H1 (cell line): ENCODE results near the gene CD28.

Experiments
- BACH1 ChIP-seq: IDR thresholded peaks from 2 replicates; pipeline ENCODE4 v1.6.1; 2012; ENCODE audit warnings: low read length, improper control_type of control experiment
- CHD2 ChIP-seq: IDR thresholded peaks from 2 replicates; pipeline ENCODE4 v1.6.1; 2012; ENCODE audit warnings: low read length, improper control_type of control experiment
- CTCF ChIP-seq, 3 experiments: IDR thresholded peaks; 1 replicate in 2 of 3; 2 replicates in 1 of 3; pipeline versions ENCODE4 v1.5.1 to v1.6.1; 2011; ENCODE audit warnings: low read length in 3 of 3, mild to moderate bottlenecking in 3 of 3, inconsistent platforms in 2 of 3, low read depth in 1 of 3, moderate library complexity in 1 of 3; ENCODE audit not compliant: insufficient read depth in 1 of 3; ENCODE audit errors: control extremely low read depth in 1 of 3
- EZH2 ChIP-seq: fragments of 200-600 bp; sonication (generic); IDR thresholded peaks from 2 replicates; pipeline ENCODE4 v1.7.1; 2012; ENCODE audit warnings: low read depth, mild to moderate bottlenecking, moderate library complexity, low read length, inconsistent platforms; ENCODE audit not compliant: severe bottlenecking
- JUND ChIP-seq: IDR thresholded peaks from 2 replicates; pipeline ENCODE4 v1.6.1; 2011; ENCODE audit warnings: mild to moderate bottlenecking, improper control_type of control experiment, low read length
- MAFK ChIP-seq: IDR thresholded peaks from 2 replicates; pipeline ENCODE4 v1.6.1; 2012; ENCODE audit warnings: low read depth, mild to moderate bottlenecking, improper control_type of control experiment, low read length
- MAX ChIP-seq: IDR thresholded peaks from 2 replicates; pipeline ENCODE4 v1.6.1; 2012; ENCODE audit warnings: inconsistent platforms
- POLR2A ChIP-seq, 2 experiments: IDR thresholded peaks; 1 replicate in 1 of 2; 2 replicates in 1 of 2; pipeline ENCODE4 v1.6.1; 2011; ENCODE audit warnings: low read depth in 2 of 2, low read length in 2 of 2, mild to moderate bottlenecking in 2 of 2; ENCODE audit errors: control extremely low read depth in 1 of 2
- POLR2AphosphoS5 ChIP-seq: IDR thresholded peaks from 2 replicates; pipeline ENCODE4 v1.6.1; 2011; ENCODE audit warnings: low read depth, low read length
- RAD21 ChIP-seq, 2 experiments: IDR thresholded peaks in 1 of 2; conservative IDR thresholded peaks in 1 of 2; 2 replicates each; pipeline ENCODE4 v1.6.1; 2011; ENCODE audit warnings: low read depth in 2 of 2, low read length in 2 of 2, improper control_type of control experiment in 1 of 2, inconsistent platforms in 1 of 2, mild to moderate bottlenecking in 1 of 2, moderate library complexity in 1 of 2
- RXRA ChIP-seq: IDR thresholded peaks from 2 replicates; pipeline ENCODE4 v1.6.1; 2011; ENCODE audit warnings: low read depth, mild to moderate bottlenecking, low read length, moderate library complexity; ENCODE audit not compliant: insufficient read depth
- TBP ChIP-seq: IDR thresholded peaks from 2 replicates; pipeline ENCODE4 v1.6.1; 2011; ENCODE audit warnings: low read depth, low read length, improper control_type of control experiment
- YY1 ChIP-seq: IDR thresholded peaks from 2 replicates; pipeline ENCODE4 v1.6.1; 2011; ENCODE audit warnings: low read depth, mild to moderate bottlenecking, low read length

- TF ChIP-seq EZH2 (no peak), POLR2A (IDR thresholded peaks at IDR 0.05; ENCODE audit: control extremely low read depth in 1 of 2, low read depth in 2 of 2, low read length in 2 of 2) (no peak), YY1 (no peak), CTCF (IDR thresholded peaks at IDR 0.05; ENCODE audit: control extremely low read depth in 1 of 3, insufficient read depth in 1 of 3, low read depth in 1 of 3, low read length in 3 of 3) (no peak), RAD21 (IDR thresholded peaks at IDR 0.05 in 1 of 2, conservative IDR thresholded peaks at IDR 0.05 in 1 of 2; ENCODE audit: low read depth in 2 of 2, low read length in 2 of 2) (no peak), RXRA (no peak), MAX (no peak), BACH1 (no peak), POLR2AphosphoS5 (no peak), CHD2 (no peak), MAFK (no peak), TBP (no peak), JUND (no peak)
Measured at GRCh38 chr2:203728321-203728720, 21.9 kb downstream of the CD28 start.
